H9 (cell line): ENCODE results near the gene SCFD1. TPM values are rescaled to one million over a fixed set of nuclear protein-coding genes. Genes with fewer than 3 reads are reported as not detected.
"Not testable (repeated sequence)": the region's sequence is repeated elsewhere in the genome, so short reads cannot be mapped to it uniquely, and the experiment has no call there.

Experiments
- DNase-seq: peaks from one replicate; pipeline ENCODE4 v3.0.0-alpha.2; 2017
- H2AFZ ChIP-seq: one replicate; pipeline ENCODE4 v1.6.1; 2013; ENCODE audit warnings: mild to moderate bottlenecking, low read length, control low read depth, moderate library complexity
- H2AK5ac ChIP-seq: 2 replicates; pipeline ENCODE4 v1.6.1; 2013; ENCODE audit warnings: low read length, control low read depth, mixed read lengths; ENCODE audit not compliant: insufficient read length
- H2BK120ac ChIP-seq: one replicate; pipeline ENCODE4 v1.6.1; 2013; ENCODE audit warnings: low read depth, mild to moderate bottlenecking, low read length, control low read depth, inconsistent platforms; ENCODE audit not compliant: poor library complexity, severe bottlenecking
- H2BK12ac ChIP-seq: 2 replicates; pipeline ENCODE4 v1.6.1; 2013; ENCODE audit warnings: low read length, control low read depth, mixed read lengths, low read depth; ENCODE audit not compliant: insufficient read length
- H2BK15ac ChIP-seq: 2 replicates; pipeline ENCODE4 v1.6.1; 2013; ENCODE audit warnings: low read depth, low read length, control low read depth
- H2BK20ac ChIP-seq: one replicate; pipeline ENCODE4 v1.6.1; 2013; ENCODE audit warnings: low read depth, mild to moderate bottlenecking, low read length, control low read depth, inconsistent platforms; ENCODE audit not compliant: poor library complexity, severe bottlenecking
- H2BK5ac ChIP-seq: 2 replicates; pipeline ENCODE4 v1.6.1; 2013; ENCODE audit warnings: low read length, control low read depth, mixed read lengths; ENCODE audit not compliant: insufficient read length
- H3K14ac ChIP-seq: 2 replicates; pipeline ENCODE4 v1.6.1; 2013; ENCODE audit warnings: low read length, control low read depth; ENCODE audit not compliant: insufficient read depth
- H3K18ac ChIP-seq: 2 replicates; pipeline ENCODE4 v1.6.1; 2013; ENCODE audit warnings: low read depth, mild to moderate bottlenecking, mixed read lengths, low read length, control low read depth; ENCODE audit not compliant: insufficient read length
- H3K23ac ChIP-seq: 2 replicates; pipeline ENCODE4 v1.6.1; 2013; ENCODE audit warnings: low read length, control low read depth, mixed read lengths, low read depth; ENCODE audit not compliant: insufficient read length
- H3K23me2 ChIP-seq: 2 replicates; pipeline ENCODE4 v1.6.1; 2013; ENCODE audit warnings: low read depth, mild to moderate bottlenecking, mixed read lengths, low read length, control low read depth; ENCODE audit not compliant: insufficient read length, poor library complexity, severe bottlenecking
- H3K27ac ChIP-seq: 2 replicates; pipeline ENCODE4 v1.5.1; 2013; ENCODE audit warnings: low read length, control low read depth, mixed read lengths, low read depth; ENCODE audit not compliant: insufficient read length
- H3K27me3 ChIP-seq: 2 replicates; pipeline ENCODE4 v1.6.1; 2013; ENCODE audit warnings: low read length, control low read depth, inconsistent platforms; ENCODE audit not compliant: insufficient read depth
- H3K4ac ChIP-seq: 2 replicates; pipeline ENCODE4 v1.6.1; 2013; ENCODE audit warnings: low read depth, mild to moderate bottlenecking, control low read depth, inconsistent platforms, low read length, moderate library complexity
- H3K4me1 ChIP-seq: 2 replicates; pipeline ENCODE4 v1.6.1; 2013; ENCODE audit warnings: low read length, control low read depth, inconsistent platforms; ENCODE audit not compliant: insufficient read depth
- H3K4me2 ChIP-seq: 2 replicates; pipeline ENCODE4 v1.6.1; 2013; ENCODE audit warnings: low read length, control low read depth, mixed read lengths; ENCODE audit not compliant: insufficient read length, insufficient read depth
- H3K56ac ChIP-seq: 2 replicates; pipeline ENCODE4 v1.6.1; 2013; ENCODE audit warnings: low read depth, mild to moderate bottlenecking, mixed read lengths, low read length, control low read depth; ENCODE audit not compliant: insufficient read length
- H3K79me1 ChIP-seq: 2 replicates; pipeline ENCODE4 v1.6.1; 2013; ENCODE audit warnings: low read depth, mild to moderate bottlenecking, moderate library complexity, low read length, control low read depth, inconsistent platforms; ENCODE audit not compliant: insufficient read depth, poor library complexity, severe bottlenecking
- H3K79me2 ChIP-seq: 2 replicates; pipeline ENCODE4 v1.6.1; 2013; ENCODE audit warnings: low read length, control low read depth, inconsistent platforms; ENCODE audit not compliant: insufficient read depth
- H3K9ac ChIP-seq: 2 replicates; pipeline ENCODE4 v1.6.1; 2013; ENCODE audit warnings: low read length, control low read depth, mixed read lengths; ENCODE audit not compliant: insufficient read length; ENCODE audit errors: extremely low read depth
- H3K9me3 ChIP-seq: one replicate; pipeline ENCODE4 v1.6.1; 2013; ENCODE audit warnings: low read depth, low read length, inconsistent platforms; ENCODE audit not compliant: control insufficient read depth
- H3T11ph ChIP-seq: one replicate; pipeline ENCODE4 v1.6.1; 2013; ENCODE audit warnings: mild to moderate bottlenecking, low read length, control low read depth, inconsistent platforms
- H4K20me1 ChIP-seq: one replicate; pipeline ENCODE4 v1.6.1; 2013; ENCODE audit not compliant: control insufficient read depth, insufficient read length, insufficient read depth
- H4K5ac ChIP-seq: 2 replicates; pipeline ENCODE4 v1.6.1; 2013; ENCODE audit warnings: low read depth, mild to moderate bottlenecking, mixed read lengths, low read length, control low read depth; ENCODE audit not compliant: insufficient read length
- H4K8ac ChIP-seq: replicated peaks from 2 replicates; pipeline ENCODE4 v1.6.1; 2013; ENCODE audit warnings: low read length, control low read depth, mixed read lengths, low read depth; ENCODE audit not compliant: insufficient read length
- H4K91ac ChIP-seq: 2 replicates; pipeline ENCODE4 v1.6.1; 2013; ENCODE audit warnings: low read depth, mild to moderate bottlenecking, moderate library complexity, mixed read lengths, low read length, control low read depth; ENCODE audit not compliant: insufficient read length
- H3K27ac Mint-ChIP-seq, 3 experiments: 2 replicates in 2 of 3; 3 replicates in 1 of 3; pipeline ENCODE4 v1.8.0; 2020 to 2021; ENCODE audit warnings: mixed read lengths in 3 of 3, mild to moderate bottlenecking in 1 of 3, moderate library complexity in 1 of 3
- H3K27me3 Mint-ChIP-seq: 2 replicates; pipeline ENCODE4 v1.8.0; 2021; ENCODE audit warnings: low read depth, mild to moderate bottlenecking, moderate library complexity, mixed read lengths
- H3K36me3 Mint-ChIP-seq, 3 experiments: 2 replicates in 2 of 3; 3 replicates in 1 of 3; pipeline ENCODE4 v1.8.0; 2020 to 2021; ENCODE audit warnings: low read depth in 3 of 3, mixed read lengths in 3 of 3; ENCODE audit not compliant: insufficient read depth in 1 of 3
- H3K4me1 Mint-ChIP-seq, 2 experiments: 2 replicates each; pipeline ENCODE4 v1.8.0; 2020; ENCODE audit warnings: mixed read lengths in 2 of 2
- H3K4me3 Mint-ChIP-seq, 2 experiments: 2 replicates in 1 of 2; 3 replicates in 1 of 2; pipeline ENCODE4 v1.8.0; 2020 to 2021; ENCODE audit warnings: mild to moderate bottlenecking in 2 of 2, mixed read lengths in 2 of 2, moderate library complexity in 1 of 2
- H3K9me3 Mint-ChIP-seq, 2 experiments: 2 replicates in 1 of 2; 3 replicates in 1 of 2; pipeline ENCODE4 v1.8.0; 2020; ENCODE audit warnings: mild to moderate bottlenecking in 2 of 2, mixed read lengths in 2 of 2, moderate library complexity in 1 of 2
- WGBS: extraction: QIAGEN DNeasy Blood & Tissue Kit; methylation state at CpG from one replicate; pipeline ENCODE4 v1.1.7; 2013; ENCODE audit warnings: missing lambda C conversion rate, low lambda C conversion rate, mixed read lengths; ENCODE audit not compliant: insufficient read length; ENCODE audit errors: extremely low coverage; 5-methylcytosine and 5-hydroxymethylcytosine counted together
- total RNA-seq: library from RNA; stranded (reverse); gene quantifications from 2 replicates; pipeline ENCODE4 v1.2.1, GENCODE V29; 2021
- TF ChIP-seq, protein P1 (sequence below): fragments of 200-600 bp; sonication (generic); conservative IDR thresholded peaks from 3 replicates; pipeline ENCODE4 v1.8.0; 2021; ENCODE audit warnings: antibody characterized with exemption, mild to moderate bottlenecking

Gene SCFD1
- total RNA-seq, 1 experiment from 2014 or later = 85.2 TPM

DNA sequence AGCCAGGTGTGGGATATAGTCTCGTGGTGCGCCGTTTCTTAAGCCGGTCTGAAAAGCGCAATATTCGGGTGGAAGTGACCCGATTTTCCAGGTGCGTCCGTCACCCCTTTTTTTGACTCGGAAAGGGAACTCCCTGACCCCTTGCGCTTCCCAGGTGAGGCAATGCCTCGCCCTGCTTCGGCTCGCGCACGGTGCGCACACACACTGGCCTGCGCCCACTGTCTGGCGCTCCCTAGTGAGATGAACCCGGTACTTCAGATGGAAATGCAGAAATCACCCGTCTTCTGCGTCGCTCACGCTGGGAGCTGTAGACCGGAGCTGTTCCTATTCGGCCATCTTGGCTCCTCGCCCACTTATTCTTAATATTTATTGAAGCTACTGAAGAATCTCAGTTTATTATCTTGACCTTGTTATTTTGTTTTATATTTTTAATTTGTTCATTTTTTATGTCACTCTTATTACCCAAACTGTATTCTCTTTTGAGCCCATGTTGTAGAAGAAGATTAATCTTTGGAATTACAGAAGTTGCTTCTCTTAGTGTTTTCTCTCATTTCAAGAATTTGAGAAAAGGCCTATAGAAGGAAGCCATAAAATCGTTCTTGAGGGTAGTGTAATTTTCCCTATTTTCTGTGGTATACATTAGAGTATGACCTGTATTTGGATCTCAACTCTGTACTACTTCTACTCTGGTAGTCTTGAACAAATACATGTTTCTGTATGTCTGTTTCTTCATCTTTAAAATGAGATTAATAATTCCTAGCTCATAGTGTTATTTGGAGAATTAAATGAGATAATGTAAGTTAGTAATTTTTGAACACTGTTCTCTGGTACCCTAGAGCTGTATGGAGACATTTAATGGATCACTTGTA is 68.6 kb downstream of the SCFD1 start:
- peak overlapping the region; percentile 90 for H3K27ac ChIP-seq
- peak overlapping the region; percentile 36 for H3T11ph ChIP-seq
- H2BK15ac ChIP-seq, H3K23ac ChIP-seq, DNase-seq, H3K4ac ChIP-seq, H2BK5ac ChIP-seq, H4K8ac ChIP-seq, H2BK120ac ChIP-seq, H3K23me2 ChIP-seq, H3K79me1 ChIP-seq, H2BK12ac ChIP-seq, H2BK20ac ChIP-seq, H3K9me3 ChIP-seq, H3K56ac ChIP-seq, H3K27me3 ChIP-seq, H4K91ac ChIP-seq, H3K4me1 ChIP-seq, H3K79me2 ChIP-seq, H3K27me3 Mint-ChIP-seq, H4K20me1 ChIP-seq, H3K36me3 Mint-ChIP-seq, H2AK5ac ChIP-seq, H3K9me3 Mint-ChIP-seq, H2AFZ ChIP-seq, H4K5ac ChIP-seq: not testable (repeated sequence)
- peak overlapping the region; percentile 80; the same call in 1 of the 2 replicates for H3K14ac ChIP-seq
- TF ChIP-seq, protein P1, sequence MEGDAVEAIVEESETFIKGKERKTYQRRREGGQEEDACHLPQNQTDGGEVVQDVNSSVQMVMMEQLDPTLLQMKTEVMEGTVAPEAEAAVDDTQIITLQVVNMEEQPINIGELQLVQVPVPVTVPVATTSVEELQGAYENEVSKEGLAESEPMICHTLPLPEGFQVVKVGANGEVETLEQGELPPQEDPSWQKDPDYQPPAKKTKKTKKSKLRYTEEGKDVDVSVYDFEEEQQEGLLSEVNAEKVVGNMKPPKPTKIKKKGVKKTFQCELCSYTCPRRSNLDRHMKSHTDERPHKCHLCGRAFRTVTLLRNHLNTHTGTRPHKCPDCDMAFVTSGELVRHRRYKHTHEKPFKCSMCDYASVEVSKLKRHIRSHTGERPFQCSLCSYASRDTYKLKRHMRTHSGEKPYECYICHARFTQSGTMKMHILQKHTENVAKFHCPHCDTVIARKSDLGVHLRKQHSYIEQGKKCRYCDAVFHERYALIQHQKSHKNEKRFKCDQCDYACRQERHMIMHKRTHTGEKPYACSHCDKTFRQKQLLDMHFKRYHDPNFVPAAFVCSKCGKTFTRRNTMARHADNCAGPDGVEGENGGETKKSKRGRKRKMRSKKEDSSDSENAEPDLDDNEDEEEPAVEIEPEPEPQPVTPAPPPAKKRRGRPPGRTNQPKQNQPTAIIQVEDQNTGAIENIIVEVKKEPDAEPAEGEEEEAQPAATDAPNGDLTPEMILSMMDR = peak; percentile 61
- peak overlapping the region; percentile 79 for H3K18ac ChIP-seq
- Mint-ChIP-seq H3K4me3 (peak overlapping the region; percentile 71 to 80), H3K4me1 (peaks cover 26% of the 10 kb centered on the region in 2 experiments), H3K27ac (peak overlapping the region; percentile 97)
- H3K9ac ChIP-seq = peak overlapping the region; percentile 54
- H3K4me2 ChIP-seq = peak overlapping the region; percentile 16
- WGBS = no CpG with 5 or more reads among the region's 28 CpGs
